H9 (cell line): ENCODE data around the gene CORO7. TPM values are rescaled to one million over a fixed set of nuclear protein-coding genes. Genes with fewer than 3 reads are reported as not detected.

Experiments
- DNase-seq: peaks from one replicate; pipeline ENCODE4 v3.0.0-alpha.2; 2017
- H2AFZ ChIP-seq: one replicate; pipeline ENCODE4 v1.6.1; 2013; ENCODE audit warnings: mild to moderate bottlenecking, low read length, control low read depth, moderate library complexity
- H2AK5ac ChIP-seq: 2 replicates; pipeline ENCODE4 v1.6.1; 2013; ENCODE audit warnings: low read length, control low read depth, mixed read lengths; ENCODE audit not compliant: insufficient read length
- H2BK120ac ChIP-seq: one replicate; pipeline ENCODE4 v1.6.1; 2013; ENCODE audit warnings: low read depth, mild to moderate bottlenecking, low read length, control low read depth, inconsistent platforms; ENCODE audit not compliant: poor library complexity, severe bottlenecking
- H2BK12ac ChIP-seq: 2 replicates; pipeline ENCODE4 v1.6.1; 2013; ENCODE audit warnings: low read length, control low read depth, mixed read lengths, low read depth; ENCODE audit not compliant: insufficient read length
- H2BK15ac ChIP-seq: 2 replicates; pipeline ENCODE4 v1.6.1; 2013; ENCODE audit warnings: low read depth, low read length, control low read depth
- H2BK20ac ChIP-seq: one replicate; pipeline ENCODE4 v1.6.1; 2013; ENCODE audit warnings: low read depth, mild to moderate bottlenecking, low read length, control low read depth, inconsistent platforms; ENCODE audit not compliant: poor library complexity, severe bottlenecking
- H2BK5ac ChIP-seq: 2 replicates; pipeline ENCODE4 v1.6.1; 2013; ENCODE audit warnings: low read length, control low read depth, mixed read lengths; ENCODE audit not compliant: insufficient read length
- H3K14ac ChIP-seq: 2 replicates; pipeline ENCODE4 v1.6.1; 2013; ENCODE audit warnings: low read length, control low read depth; ENCODE audit not compliant: insufficient read depth
- H3K18ac ChIP-seq: 2 replicates; pipeline ENCODE4 v1.6.1; 2013; ENCODE audit warnings: low read depth, mild to moderate bottlenecking, mixed read lengths, low read length, control low read depth; ENCODE audit not compliant: insufficient read length
- H3K23ac ChIP-seq: 2 replicates; pipeline ENCODE4 v1.6.1; 2013; ENCODE audit warnings: low read length, control low read depth, mixed read lengths, low read depth; ENCODE audit not compliant: insufficient read length
- H3K23me2 ChIP-seq: 2 replicates; pipeline ENCODE4 v1.6.1; 2013; ENCODE audit warnings: low read depth, mild to moderate bottlenecking, mixed read lengths, low read length, control low read depth; ENCODE audit not compliant: insufficient read length, poor library complexity, severe bottlenecking
- H3K27ac ChIP-seq: 2 replicates; pipeline ENCODE4 v1.5.1; 2013; ENCODE audit warnings: low read length, control low read depth, mixed read lengths, low read depth; ENCODE audit not compliant: insufficient read length
- H3K27me3 ChIP-seq: 2 replicates; pipeline ENCODE4 v1.6.1; 2013; ENCODE audit warnings: low read length, control low read depth, inconsistent platforms; ENCODE audit not compliant: insufficient read depth
- H3K4ac ChIP-seq: 2 replicates; pipeline ENCODE4 v1.6.1; 2013; ENCODE audit warnings: low read depth, mild to moderate bottlenecking, control low read depth, inconsistent platforms, low read length, moderate library complexity
- H3K4me1 ChIP-seq: 2 replicates; pipeline ENCODE4 v1.6.1; 2013; ENCODE audit warnings: low read length, control low read depth, inconsistent platforms; ENCODE audit not compliant: insufficient read depth
- H3K4me2 ChIP-seq: 2 replicates; pipeline ENCODE4 v1.6.1; 2013; ENCODE audit warnings: low read length, control low read depth, mixed read lengths; ENCODE audit not compliant: insufficient read length, insufficient read depth
- H3K56ac ChIP-seq: 2 replicates; pipeline ENCODE4 v1.6.1; 2013; ENCODE audit warnings: low read depth, mild to moderate bottlenecking, mixed read lengths, low read length, control low read depth; ENCODE audit not compliant: insufficient read length
- H3K79me1 ChIP-seq: 2 replicates; pipeline ENCODE4 v1.6.1; 2013; ENCODE audit warnings: low read depth, mild to moderate bottlenecking, moderate library complexity, low read length, control low read depth, inconsistent platforms; ENCODE audit not compliant: insufficient read depth, poor library complexity, severe bottlenecking
- H3K79me2 ChIP-seq: 2 replicates; pipeline ENCODE4 v1.6.1; 2013; ENCODE audit warnings: low read length, control low read depth, inconsistent platforms; ENCODE audit not compliant: insufficient read depth
- H3K9ac ChIP-seq: 2 replicates; pipeline ENCODE4 v1.6.1; 2013; ENCODE audit warnings: low read length, control low read depth, mixed read lengths; ENCODE audit not compliant: insufficient read length; ENCODE audit errors: extremely low read depth
- H3K9me3 ChIP-seq: one replicate; pipeline ENCODE4 v1.6.1; 2013; ENCODE audit warnings: low read depth, low read length, inconsistent platforms; ENCODE audit not compliant: control insufficient read depth
- H3T11ph ChIP-seq: one replicate; pipeline ENCODE4 v1.6.1; 2013; ENCODE audit warnings: mild to moderate bottlenecking, low read length, control low read depth, inconsistent platforms
- H4K20me1 ChIP-seq: one replicate; pipeline ENCODE4 v1.6.1; 2013; ENCODE audit not compliant: control insufficient read depth, insufficient read length, insufficient read depth
- H4K5ac ChIP-seq: 2 replicates; pipeline ENCODE4 v1.6.1; 2013; ENCODE audit warnings: low read depth, mild to moderate bottlenecking, mixed read lengths, low read length, control low read depth; ENCODE audit not compliant: insufficient read length
- H4K8ac ChIP-seq: replicated peaks from 2 replicates; pipeline ENCODE4 v1.6.1; 2013; ENCODE audit warnings: low read length, control low read depth, mixed read lengths, low read depth; ENCODE audit not compliant: insufficient read length
- H4K91ac ChIP-seq: 2 replicates; pipeline ENCODE4 v1.6.1; 2013; ENCODE audit warnings: low read depth, mild to moderate bottlenecking, moderate library complexity, mixed read lengths, low read length, control low read depth; ENCODE audit not compliant: insufficient read length
- H3K27ac Mint-ChIP-seq, 3 experiments: 2 replicates in 2 of 3; 3 replicates in 1 of 3; pipeline ENCODE4 v1.8.0; 2020 to 2021; ENCODE audit warnings: mixed read lengths in 3 of 3, mild to moderate bottlenecking in 1 of 3, moderate library complexity in 1 of 3
- H3K27me3 Mint-ChIP-seq: 2 replicates; pipeline ENCODE4 v1.8.0; 2021; ENCODE audit warnings: low read depth, mild to moderate bottlenecking, moderate library complexity, mixed read lengths
- H3K36me3 Mint-ChIP-seq, 3 experiments: 2 replicates in 2 of 3; 3 replicates in 1 of 3; pipeline ENCODE4 v1.8.0; 2020 to 2021; ENCODE audit warnings: low read depth in 3 of 3, mixed read lengths in 3 of 3; ENCODE audit not compliant: insufficient read depth in 1 of 3
- H3K4me1 Mint-ChIP-seq, 2 experiments: 2 replicates each; pipeline ENCODE4 v1.8.0; 2020; ENCODE audit warnings: mixed read lengths in 2 of 2
- H3K4me3 Mint-ChIP-seq, 2 experiments: 2 replicates in 1 of 2; 3 replicates in 1 of 2; pipeline ENCODE4 v1.8.0; 2020 to 2021; ENCODE audit warnings: mild to moderate bottlenecking in 2 of 2, mixed read lengths in 2 of 2, moderate library complexity in 1 of 2
- H3K9me3 Mint-ChIP-seq, 2 experiments: 2 replicates in 1 of 2; 3 replicates in 1 of 2; pipeline ENCODE4 v1.8.0; 2020; ENCODE audit warnings: mild to moderate bottlenecking in 2 of 2, mixed read lengths in 2 of 2, moderate library complexity in 1 of 2
- WGBS: extraction: QIAGEN DNeasy Blood & Tissue Kit; methylation state at CpG from one replicate; pipeline ENCODE4 v1.1.7; 2013; ENCODE audit warnings: missing lambda C conversion rate, low lambda C conversion rate, mixed read lengths; ENCODE audit not compliant: insufficient read length; ENCODE audit errors: extremely low coverage; 5-methylcytosine and 5-hydroxymethylcytosine counted together
- total RNA-seq: library from RNA; stranded (reverse); gene quantifications from 2 replicates; pipeline ENCODE4 v1.2.1, GENCODE V29; 2021
- TF ChIP-seq, protein P1 (sequence below): fragments of 200-600 bp; sonication (generic); conservative IDR thresholded peaks from 3 replicates; pipeline ENCODE4 v1.8.0; 2021; ENCODE audit warnings: antibody characterized with exemption, mild to moderate bottlenecking

CORO7 gene
- total RNA-seq, 1 experiment from 2014 or later: 38.4 TPM

DNA sequence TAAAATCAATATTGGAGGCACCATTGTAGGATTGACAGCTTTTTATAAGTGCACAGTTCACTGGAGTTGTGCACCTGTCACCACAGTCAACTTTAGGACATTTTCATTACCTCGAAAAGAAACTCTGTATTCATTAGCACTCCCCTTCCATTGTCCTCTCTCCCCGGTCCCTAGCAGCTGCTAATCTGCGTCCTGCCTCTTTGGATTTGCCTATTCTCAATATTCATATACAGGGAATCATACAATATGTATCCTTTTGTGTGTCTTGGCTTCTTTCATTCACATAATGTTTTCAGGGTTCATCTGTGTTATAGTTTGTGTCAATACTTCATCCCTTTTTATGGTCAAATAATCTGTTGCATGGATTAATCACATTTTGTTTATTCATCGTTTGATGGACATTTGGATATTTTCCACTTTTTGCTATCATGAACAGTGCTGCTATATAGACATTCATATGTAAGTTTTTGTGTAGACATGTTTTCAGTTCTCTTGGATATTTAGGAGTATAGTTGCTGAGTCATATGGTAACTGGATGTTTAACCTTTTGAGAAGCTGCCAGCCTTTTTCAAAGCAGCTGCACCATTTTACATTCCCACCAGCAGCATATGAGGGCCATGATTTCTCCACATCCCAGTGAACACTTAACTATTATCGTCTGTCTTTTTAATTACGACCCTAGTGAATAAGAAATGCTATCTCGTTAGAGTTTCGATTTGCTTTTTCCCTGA, 19.1 kb upstream of the CORO7 start:
- WGBS: no CpG with 5 or more reads among the region's 8 CpGs

More for the DNA sequence above, 19.1 kb upstream of the CORO7 start:
- no peak for DNase-seq
- Mint-ChIP-seq H3K27me3 (no peaks in the 10 kb centered on the region), H3K27ac (no peak overlapping the region; a peak in 1 of 7 replicates), H3K9me3 (no peaks in the 10 kb centered on the region), H3K36me3 (peaks cover 28 to 73% (median 56%) of the 10 kb centered on the region in 3 experiments; a peak in 6 of 7 replicates), H3K4me3 (no peak overlapping the region), H3K4me1 (no peaks in the 10 kb centered on the region)
- Histone ChIP-seq H3T11ph (no peak overlapping the region), H3K9me3 (no peaks in the 10 kb centered on the region), H3K14ac (no peak overlapping the region), H3K79me2 (no peaks in the 10 kb centered on the region), H2AK5ac (no peak overlapping the region), H2BK20ac (no peak overlapping the region), H3K4me1 (no peaks in the 10 kb centered on the region), H2BK5ac (no peak overlapping the region), H2BK120ac (no peak overlapping the region), H2BK15ac (no peak overlapping the region), H3K9ac (no peak overlapping the region), H3K4ac (no peak overlapping the region), H4K20me1 (no peaks in the 10 kb centered on the region), H3K79me1 (no peaks in the 10 kb centered on the region), H2AFZ (no peak overlapping the region), H3K27me3 (no peaks in the 10 kb centered on the region), H4K8ac (no peak overlapping the region), H2BK12ac (no peak overlapping the region), H3K56ac (no peak overlapping the region), H3K23me2 (no peaks in the 10 kb centered on the region), H3K4me2 (no peak overlapping the region), H4K91ac (no peak overlapping the region), H3K18ac (no peak overlapping the region), H3K23ac (no peak overlapping the region), H4K5ac (no peak overlapping the region), H3K27ac (no peak overlapping the region)
- TF ChIP-seq, protein P1, sequence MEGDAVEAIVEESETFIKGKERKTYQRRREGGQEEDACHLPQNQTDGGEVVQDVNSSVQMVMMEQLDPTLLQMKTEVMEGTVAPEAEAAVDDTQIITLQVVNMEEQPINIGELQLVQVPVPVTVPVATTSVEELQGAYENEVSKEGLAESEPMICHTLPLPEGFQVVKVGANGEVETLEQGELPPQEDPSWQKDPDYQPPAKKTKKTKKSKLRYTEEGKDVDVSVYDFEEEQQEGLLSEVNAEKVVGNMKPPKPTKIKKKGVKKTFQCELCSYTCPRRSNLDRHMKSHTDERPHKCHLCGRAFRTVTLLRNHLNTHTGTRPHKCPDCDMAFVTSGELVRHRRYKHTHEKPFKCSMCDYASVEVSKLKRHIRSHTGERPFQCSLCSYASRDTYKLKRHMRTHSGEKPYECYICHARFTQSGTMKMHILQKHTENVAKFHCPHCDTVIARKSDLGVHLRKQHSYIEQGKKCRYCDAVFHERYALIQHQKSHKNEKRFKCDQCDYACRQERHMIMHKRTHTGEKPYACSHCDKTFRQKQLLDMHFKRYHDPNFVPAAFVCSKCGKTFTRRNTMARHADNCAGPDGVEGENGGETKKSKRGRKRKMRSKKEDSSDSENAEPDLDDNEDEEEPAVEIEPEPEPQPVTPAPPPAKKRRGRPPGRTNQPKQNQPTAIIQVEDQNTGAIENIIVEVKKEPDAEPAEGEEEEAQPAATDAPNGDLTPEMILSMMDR: no peak
